ENCODE data around the gene CEACAM7.

Gene CEACAM7

GRCh38 chr19:41700381-41701195 lies 12.5 kb upstream of the CEACAM7 start:
- DNase-seq (ENCODE audit: low spot score) = no peak

- no peak for DNase-seq (ENCODE audit: low spot score)
Measured at GRCh38 chr19:41699968-41700323, 11.9 kb upstream of the CEACAM7 start.

GRCh38 chr19:41699231-41699967 lies 11.3 kb upstream of the CEACAM7 start:
- no peak for DNase-seq (ENCODE audit: low spot score)

GRCh38 chr19:41698746-41699230 lies 10.7 kb upstream of the CEACAM7 start:
- DNase-seq (ENCODE audit: low spot score) = no peak

GRCh38 chr19:41697198-41697855 lies 9.3 kb upstream of the CEACAM7 start:
- no peak for DNase-seq (ENCODE audit: low spot score)

- DNase-seq (ENCODE audit: low spot score) = no peak
Measured at GRCh38 chr19:41696402-41697197, 8.5 kb upstream of the CEACAM7 start.

GRCh38 chr19:41695745-41696144 lies 7.7 kb upstream of the CEACAM7 start:
- DNase-seq (ENCODE audit: low spot score) = no peak

- DNase-seq (ENCODE audit: low spot score) = no peak
Measured at GRCh38 chr19:41694831-41695635, 7.0 kb upstream of the CEACAM7 start.

- DNase-seq (ENCODE audit: low spot score) = no peak
Measured at GRCh38 chr19:41694196-41694595, 6.1 kb upstream of the CEACAM7 start.

- DNase-seq (ENCODE audit: low spot score) = peak; percentile 43
Measured at GRCh38 chr19:41691268-41691970, 3.3 kb upstream of the CEACAM7 start.

GRCh38 chr19:41690801-41691065 lies 2.7 kb upstream of the CEACAM7 start:
- DNase-seq (ENCODE audit: low spot score) = no peak

GRCh38 chr19:41689993-41690800 lies 2.1 kb upstream of the CEACAM7 start:
- DNase-seq (ENCODE audit: low spot score) = no peak

GRCh38 chr19:41688687-41689086 lies 617 bp upstream of the CEACAM7 start:
- DNase-seq (ENCODE audit: low spot score) = no peak

GRCh38 chr19:41687419-41687818 lies 651 bp downstream of the CEACAM7 start:
- DNase-seq (ENCODE audit: low spot score) = no peak

- DNase-seq (ENCODE audit: low spot score) = no peak
Measured at GRCh38 chr19:41682437-41682836, 5.6 kb downstream of the CEACAM7 start.

GRCh38 chr19:41671486-41671885 lies 16.6 kb downstream of the CEACAM7 start:
- no peak for DNase-seq (ENCODE audit: low spot score)

- no peak for DNase-seq (ENCODE audit: low spot score)
Measured at GRCh38 chr19:41670755-41671154, 17.3 kb downstream of the CEACAM7 start.

- no peak for DNase-seq (ENCODE audit: low spot score)
Measured at GRCh38 chr19:41668315-41668714, 19.8 kb downstream of the CEACAM7 start.

- DNase-seq (ENCODE audit: low spot score) = no peak
Measured at GRCh38 chr19:41666075-41666474, 22.0 kb downstream of the CEACAM7 start.

- DNase-seq (ENCODE audit: low spot score) = no peak
Measured at GRCh38 chr19:41657157-41657556, 30.9 kb downstream of the CEACAM7 start.
